ENCODE results near the gene STN1.
A peak's percentile ranks its signal among the peaks of the same experiment; 100 is the strongest.

The STN1 gene

GRCh38 chr10:103929381-103929921 is 11.5 kb upstream of the STN1 start:
- Histone ChIP-seq H3K4me3 (ENCODE audit: low read depth, low read length) (no peak overlapping the region), H3K27ac (ENCODE audit: low read depth, low read length) (no peak overlapping the region; the same call in 1 of the 2 replicates), H3K9me3 (ENCODE audit: control insufficient read depth, insufficient read depth, low read depth, low read length) (no peaks in the 10 kb centered on the region), H3K4me1 (ENCODE audit: control insufficient read depth, insufficient read depth, low read length) (peaks cover 14% of the 10 kb centered on the region), H3K27me3 (ENCODE audit: control insufficient read depth, insufficient read depth, low read length) (no peaks in the 10 kb centered on the region), H3K9ac (ENCODE audit: low read length) (no peak overlapping the region), H3K36me3 (ENCODE audit: control insufficient read depth, insufficient read depth, low read length) (no peaks in the 10 kb centered on the region)

GRCh38 chr10:103928784-103929183 is 10.8 kb upstream of the STN1 start:
- H3K4me1 ChIP-seq (ENCODE audit: control insufficient read depth, insufficient read depth, low read length) = peaks cover 14% of the 10 kb centered on the region
- no peaks in the 10 kb centered on the region for H3K9me3 ChIP-seq (ENCODE audit: control insufficient read depth, insufficient read depth, low read depth, low read length)
- H3K27ac ChIP-seq (ENCODE audit: low read depth, low read length) = no peak overlapping the region

GRCh38 chr10:103926722-103927319 is 8.8 kb upstream of the STN1 start:
- Histone ChIP-seq H3K9ac (ENCODE audit: low read length) (no peak overlapping the region), H3K4me1 (ENCODE audit: control insufficient read depth, insufficient read depth, low read length) (peaks cover 17% of the 10 kb centered on the region), H3K27ac (ENCODE audit: low read depth, low read length) (no peak overlapping the region), H3K27me3 (ENCODE audit: control insufficient read depth, insufficient read depth, low read length) (no peaks in the 10 kb centered on the region), H3K4me3 (ENCODE audit: low read depth, low read length) (no peak overlapping the region), H3K36me3 (ENCODE audit: control insufficient read depth, insufficient read depth, low read length) (no peaks in the 10 kb centered on the region), H3K9me3 (ENCODE audit: control insufficient read depth, insufficient read depth, low read depth, low read length) (no peaks in the 10 kb centered on the region)

More at GRCh38 chr10:103928784-103929183, 10.8 kb upstream of the STN1 start:
- no peaks in the 10 kb centered on the region for H3K27me3 ChIP-seq (ENCODE audit: control insufficient read depth, insufficient read depth, low read length)
- H3K9ac ChIP-seq (ENCODE audit: low read length) = no peak overlapping the region
- no peak overlapping the region for H3K4me3 ChIP-seq (ENCODE audit: low read depth, low read length)
- H3K36me3 ChIP-seq (ENCODE audit: control insufficient read depth, insufficient read depth, low read length) = no peaks in the 10 kb centered on the region

- H3K9ac ChIP-seq (ENCODE audit: low read length) = no peak overlapping the region
- H3K27me3 ChIP-seq (ENCODE audit: control insufficient read depth, insufficient read depth, low read length) = no peaks in the 10 kb centered on the region
- H3K27ac ChIP-seq (ENCODE audit: low read depth, low read length) = no peak overlapping the region
- peaks cover 24% of the 10 kb centered on the region for H3K4me1 ChIP-seq (ENCODE audit: control insufficient read depth, insufficient read depth, low read length)
- no peaks in the 10 kb centered on the region for H3K36me3 ChIP-seq (ENCODE audit: control insufficient read depth, insufficient read depth, low read length)
- no peak overlapping the region for H3K4me3 ChIP-seq (ENCODE audit: low read depth, low read length)
- no peaks in the 10 kb centered on the region for H3K9me3 ChIP-seq (ENCODE audit: control insufficient read depth, insufficient read depth, low read depth, low read length)
Measured at GRCh38 chr10:103925591-103925990, 7.6 kb upstream of the STN1 start.

GRCh38 chr10:103923502-103923901 is 5.5 kb upstream of the STN1 start:
- no peak overlapping the region for H3K4me3 ChIP-seq (ENCODE audit: low read depth, low read length)
- H3K27ac ChIP-seq (ENCODE audit: low read depth, low read length) = no peak overlapping the region
- H3K27me3 ChIP-seq (ENCODE audit: control insufficient read depth, insufficient read depth, low read length) = no peaks in the 10 kb centered on the region
- H3K36me3 ChIP-seq (ENCODE audit: control insufficient read depth, insufficient read depth, low read length) = no peaks in the 10 kb centered on the region
- no peak overlapping the region for H3K9ac ChIP-seq (ENCODE audit: low read length)
- no peaks in the 10 kb centered on the region for H3K9me3 ChIP-seq (ENCODE audit: control insufficient read depth, insufficient read depth, low read depth, low read length)
- peaks cover 18% of the 10 kb centered on the region for H3K4me1 ChIP-seq (ENCODE audit: control insufficient read depth, insufficient read depth, low read length)

GRCh38 chr10:103922659-103923058 is 4.7 kb upstream of the STN1 start:
- Histone ChIP-seq H3K27me3 (ENCODE audit: control insufficient read depth, insufficient read depth, low read length) (no peaks in the 10 kb centered on the region), H3K9ac (ENCODE audit: low read length) (no peak overlapping the region), H3K27ac (ENCODE audit: low read depth, low read length) (no peak overlapping the region), H3K4me1 (ENCODE audit: control insufficient read depth, insufficient read depth, low read length) (peaks cover 17% of the 10 kb centered on the region), H3K9me3 (ENCODE audit: control insufficient read depth, insufficient read depth, low read depth, low read length) (no peaks in the 10 kb centered on the region), H3K4me3 (ENCODE audit: low read depth, low read length) (no peak overlapping the region), H3K36me3 (ENCODE audit: control insufficient read depth, insufficient read depth, low read length) (no peaks in the 10 kb centered on the region)

- no peak overlapping the region for H3K4me3 ChIP-seq (ENCODE audit: low read depth, low read length)
- H3K9me3 ChIP-seq (ENCODE audit: control insufficient read depth, insufficient read depth, low read depth, low read length) = no peaks in the 10 kb centered on the region
- H3K27me3 ChIP-seq (ENCODE audit: control insufficient read depth, insufficient read depth, low read length) = no peaks in the 10 kb centered on the region
- H3K27ac ChIP-seq (ENCODE audit: low read depth, low read length) = no peak overlapping the region
- H3K9ac ChIP-seq (ENCODE audit: low read length) = peak overlapping the region; percentile 21
- peaks cover 22% of the 10 kb centered on the region for H3K4me1 ChIP-seq (ENCODE audit: control insufficient read depth, insufficient read depth, low read length)
- no peaks in the 10 kb centered on the region for H3K36me3 ChIP-seq (ENCODE audit: control insufficient read depth, insufficient read depth, low read length)
Measured at GRCh38 chr10:103921750-103922195, 3.8 kb upstream of the STN1 start.

GRCh38 chr10:103921248-103921647 is 3.3 kb upstream of the STN1 start:
- no peaks in the 10 kb centered on the region for H3K9me3 ChIP-seq (ENCODE audit: control insufficient read depth, insufficient read depth, low read depth, low read length)
- no peak overlapping the region for H3K27ac ChIP-seq (ENCODE audit: low read depth, low read length)
- peaks cover under 1% of the 10 kb centered on the region; the same call in 1 of the 2 replicates for H3K36me3 ChIP-seq (ENCODE audit: control insufficient read depth, insufficient read depth, low read length)

GRCh38 chr10:103919648-103920025 is 1.7 kb upstream of the STN1 start:
- Histone ChIP-seq H3K27ac (ENCODE audit: low read depth, low read length) (no peak overlapping the region), H3K27me3 (ENCODE audit: control insufficient read depth, insufficient read depth, low read length) (no peaks in the 10 kb centered on the region), H3K36me3 (ENCODE audit: control insufficient read depth, insufficient read depth, low read length) (peaks cover 14% of the 10 kb centered on the region; the same call in 1 of the 2 replicates), H3K9ac (ENCODE audit: low read length) (no peak overlapping the region), H3K9me3 (ENCODE audit: control insufficient read depth, insufficient read depth, low read depth, low read length) (peaks cover 11% of the 10 kb centered on the region), H3K4me1 (ENCODE audit: control insufficient read depth, insufficient read depth, low read length) (peaks cover 22% of the 10 kb centered on the region), H3K4me3 (ENCODE audit: low read depth, low read length) (no peak overlapping the region)

More at GRCh38 chr10:103921248-103921647, 3.3 kb upstream of the STN1 start:
- Histone ChIP-seq H3K9ac (ENCODE audit: low read length) (no peak overlapping the region), H3K4me3 (ENCODE audit: low read depth, low read length) (no peak overlapping the region), H3K27me3 (ENCODE audit: control insufficient read depth, insufficient read depth, low read length) (no peaks in the 10 kb centered on the region), H3K4me1 (ENCODE audit: control insufficient read depth, insufficient read depth, low read length) (peaks cover 22% of the 10 kb centered on the region)

- H3K27me3 ChIP-seq (ENCODE audit: control insufficient read depth, insufficient read depth, low read length) = no peaks in the 10 kb centered on the region
- H3K4me1 ChIP-seq (ENCODE audit: control insufficient read depth, insufficient read depth, low read length) = peaks cover 22% of the 10 kb centered on the region
- H3K4me3 ChIP-seq (ENCODE audit: low read depth, low read length) = peak overlapping the region; percentile 70
- H3K9me3 ChIP-seq (ENCODE audit: control insufficient read depth, insufficient read depth, low read depth, low read length) = peaks cover 11% of the 10 kb centered on the region
- H3K36me3 ChIP-seq (ENCODE audit: control insufficient read depth, insufficient read depth, low read length) = peaks cover 14% of the 10 kb centered on the region; the same call in 1 of the 2 replicates
- peak overlapping the region; percentile 72 for H3K9ac ChIP-seq (ENCODE audit: low read length)
- H3K27ac ChIP-seq (ENCODE audit: low read depth, low read length) = peak overlapping the region; percentile 24; the same call in 1 of the 2 replicates
Measured at GRCh38 chr10:103917302-103918052, 507 bp downstream of the STN1 start.

GRCh38 chr10:103916876-103917275 is 1.1 kb downstream of the STN1 start:
- H3K9ac ChIP-seq (ENCODE audit: low read length) = no peak overlapping the region
- peaks cover 11% of the 10 kb centered on the region for H3K9me3 ChIP-seq (ENCODE audit: control insufficient read depth, insufficient read depth, low read depth, low read length)
- peaks cover 14% of the 10 kb centered on the region; the same call in 1 of the 2 replicates for H3K36me3 ChIP-seq (ENCODE audit: control insufficient read depth, insufficient read depth, low read length)
- no peaks in the 10 kb centered on the region for H3K27me3 ChIP-seq (ENCODE audit: control insufficient read depth, insufficient read depth, low read length)
- H3K27ac ChIP-seq (ENCODE audit: low read depth, low read length) = no peak overlapping the region
- peaks cover 20% of the 10 kb centered on the region for H3K4me1 ChIP-seq (ENCODE audit: control insufficient read depth, insufficient read depth, low read length)
- peak overlapping the region; percentile 70 for H3K4me3 ChIP-seq (ENCODE audit: low read depth, low read length)

Measured in HUES6 (cell line).